Gastroesophageal sphincter (tissue), 3 donors: ENCODE data around the gene DPF3.

Experiments used
- POLR2AphosphoS5 ChIP-seq: sonication (generic); formaldehyde crosslinking; IDR thresholded peaks from one replicate; pipeline ENCODE4 v1.6.1; 2017; ENCODE audit warnings: antibody characterized with exemption
- TF ChIP-seq, protein P1 (sequence below), 4 experiments: fragments of 200-600 bp in 2 of 4; fragments of 450-650 bp in 2 of 4; sonication (generic) in 1 of 4; IDR thresholded peaks; one replicate each; pipeline ENCODE4 v1.5.1; 2017 to 2019; ENCODE audit warnings: antibody characterized with exemption in 4 of 4, mild to moderate bottlenecking in 2 of 4, moderate library complexity in 2 of 4

DNA sequence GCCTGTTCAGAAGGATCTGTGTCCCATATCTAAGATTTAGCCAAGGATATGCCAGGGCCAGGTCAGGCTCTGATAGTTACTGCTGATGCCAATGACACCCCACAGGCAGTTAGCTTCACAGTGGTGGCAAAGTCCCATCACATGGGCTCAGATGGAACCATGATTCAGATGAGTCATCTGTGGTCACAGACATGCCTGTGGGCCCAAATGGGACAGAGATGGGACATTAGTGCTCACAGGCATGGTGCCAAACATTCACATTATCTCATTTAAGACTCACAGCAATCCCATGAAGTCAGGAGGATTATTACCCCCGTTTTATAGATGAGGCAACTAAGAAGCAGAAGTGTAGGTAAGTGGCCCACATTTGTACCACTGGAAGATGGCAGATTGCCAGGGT is 207.8 kb downstream of the DPF3 start:
- TF ChIP-seq POLR2AphosphoS5: no peak
- TF ChIP-seq, protein P1, sequence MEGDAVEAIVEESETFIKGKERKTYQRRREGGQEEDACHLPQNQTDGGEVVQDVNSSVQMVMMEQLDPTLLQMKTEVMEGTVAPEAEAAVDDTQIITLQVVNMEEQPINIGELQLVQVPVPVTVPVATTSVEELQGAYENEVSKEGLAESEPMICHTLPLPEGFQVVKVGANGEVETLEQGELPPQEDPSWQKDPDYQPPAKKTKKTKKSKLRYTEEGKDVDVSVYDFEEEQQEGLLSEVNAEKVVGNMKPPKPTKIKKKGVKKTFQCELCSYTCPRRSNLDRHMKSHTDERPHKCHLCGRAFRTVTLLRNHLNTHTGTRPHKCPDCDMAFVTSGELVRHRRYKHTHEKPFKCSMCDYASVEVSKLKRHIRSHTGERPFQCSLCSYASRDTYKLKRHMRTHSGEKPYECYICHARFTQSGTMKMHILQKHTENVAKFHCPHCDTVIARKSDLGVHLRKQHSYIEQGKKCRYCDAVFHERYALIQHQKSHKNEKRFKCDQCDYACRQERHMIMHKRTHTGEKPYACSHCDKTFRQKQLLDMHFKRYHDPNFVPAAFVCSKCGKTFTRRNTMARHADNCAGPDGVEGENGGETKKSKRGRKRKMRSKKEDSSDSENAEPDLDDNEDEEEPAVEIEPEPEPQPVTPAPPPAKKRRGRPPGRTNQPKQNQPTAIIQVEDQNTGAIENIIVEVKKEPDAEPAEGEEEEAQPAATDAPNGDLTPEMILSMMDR (IDR thresholded peaks at IDR 0.05): no peak
